Gastrocnemius medialis (tissue), 4 donors: ENCODE data around the gene REXO5. TPM values are rescaled to one million over a fixed set of nuclear protein-coding genes. Genes with fewer than 3 reads are reported as not detected.

Experiments
- ATAC-seq, 2 donors: fragments of 150-250 bp; one replicate each; pipeline ENCODE4 v1.9.1; 2016
- DNase-seq, 2 donors: peaks; one replicate each; pipeline ENCODE4 v3.0.0-alpha.2; 2019
- H3K27ac ChIP-seq, 4 donors: fragments of 200-600 bp; sonication (generic); 1 replicate in 1 of 4; 2 replicates in 3 of 4; pipeline ENCODE4 v1.5.1; 2016 to 2018; ENCODE audit warnings: mild to moderate bottlenecking in 2 of 4, moderate library complexity in 1 of 4
- H3K27me3 ChIP-seq, 3 donors: fragments of 200-600 bp; sonication (generic) in 2 of 3; 1 replicate in 1 of 3; 2 replicates in 2 of 3; pipeline versions ENCODE4 v1.5.1 to v1.6.0; 2016 to 2019; ENCODE audit warnings: mild to moderate bottlenecking in 1 of 3, moderate library complexity in 1 of 3
- H3K36me3 ChIP-seq, 2 donors: fragments of 200-600 bp; sonication (generic) in 1 of 2; one replicate each; pipeline ENCODE4 v1.5.1; 2017 to 2018
- H3K4me1 ChIP-seq, 2 donors: fragments of 200-600 bp; sonication (generic) in 1 of 2; one replicate each; pipeline ENCODE4 v1.5.1; 2016 to 2017; ENCODE audit warnings: mild to moderate bottlenecking in 2 of 2
- H3K4me3 ChIP-seq, 4 donors: fragments of 200-600 bp; sonication (generic) in 3 of 4; 1 replicate in 1 of 4; 2 replicates in 3 of 4; pipeline ENCODE4 v1.5.1; 2016 to 2019; ENCODE audit warnings: mild to moderate bottlenecking in 2 of 4
- H3K9me3 ChIP-seq, 3 donors: fragments of 200-600 bp; sonication (generic) in 2 of 3; 1 replicate in 1 of 3; 2 replicates in 2 of 3; pipeline ENCODE4 v1.5.1; 2016 to 2019
- POLR2A ChIP-seq, 2 donors: fragments of 450-650 bp; IDR thresholded peaks; one replicate each; pipeline ENCODE4 v1.6.1; 2017; ENCODE audit warnings: antibody characterized with exemption in 2 of 2, mild to moderate bottlenecking in 2 of 2, moderate library complexity in 2 of 2
- in situ Hi-C, 4 donors: fragments of 200-750 bp; cut with MboI; loops; one replicate each; pipeline versions ENCODE4 v1.15.0 to v1.8.0; 2017; ENCODE audit warnings: low sequenced_read_pairs in 4 of 4
- intact Hi-C: fragments of 100-400 bp; cut with DNase I; formaldehyde crosslinking; loops from one replicate; pipeline ENCODE4 v1.15.1; 2023; ENCODE audit warnings: low total_unique reads
- total RNA-seq, 4 donors: library from RNA; depleted of rRNA; stranded (reverse); fragments of >200 nt; gene quantifications; one replicate each; pipeline versions ENCODE4 v1.1.0 to v1.2.3, GENCODE V29; 2016
- TF ChIP-seq, protein P1 (sequence below), 5 experiments: fragments of 450-650 bp in 3 of 5; fragments of 200-600 bp in 2 of 5; sonication (generic) in 2 of 5; IDR thresholded peaks in 4 of 5; conservative IDR thresholded peaks in 1 of 5; 1 replicate in 4 of 5; 2 replicates in 1 of 5; pipeline ENCODE4 v1.5.1; 2016 to 2019; ENCODE audit warnings: antibody characterized with exemption in 5 of 5, mild to moderate bottlenecking in 3 of 5, moderate library complexity in 3 of 5

REXO5 gene
- total RNA-seq, 4 donors from 2014 or later = 0.52 to 3.1 (median 1.6) TPM

DNA sequence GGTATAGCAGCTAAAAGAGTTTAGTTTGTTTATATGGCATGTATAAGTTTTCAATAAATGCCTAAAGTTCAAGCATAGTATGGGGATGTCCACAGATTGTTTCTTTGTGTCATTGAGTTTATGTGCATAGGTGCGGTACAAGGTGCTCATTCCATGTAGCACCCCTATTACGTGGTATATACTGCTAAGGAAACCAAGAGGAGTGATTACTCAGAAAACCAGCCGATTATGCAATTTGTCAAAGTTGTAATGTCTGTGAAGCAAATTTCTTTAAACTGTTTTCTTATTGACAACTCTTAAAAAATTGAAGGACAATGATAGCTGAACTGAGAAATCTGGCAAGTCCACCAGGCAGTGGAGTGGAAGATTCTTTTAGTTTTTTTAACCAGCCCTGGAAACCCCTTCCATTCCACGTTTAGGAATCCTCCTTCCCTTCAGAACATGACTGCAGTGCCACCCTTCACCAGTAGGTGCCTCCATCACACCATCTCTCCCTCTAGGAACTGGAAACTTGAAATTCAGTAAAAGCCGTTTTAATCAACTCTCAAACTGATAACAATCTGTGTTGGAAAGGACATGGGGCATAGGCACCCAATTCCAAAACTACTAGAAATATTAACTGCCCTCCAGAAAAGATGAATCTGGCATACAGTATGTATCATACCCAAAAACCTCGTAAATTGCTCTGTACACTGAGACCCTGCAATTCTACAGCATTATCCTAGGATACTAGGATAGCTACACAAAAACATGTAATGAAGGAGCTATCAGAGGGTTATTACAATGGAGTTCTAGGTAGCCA, 43.5 kb downstream of the REXO5 start:
- H3K9me3 ChIP-seq = no peaks in the 10 kb centered on the region
- no peak for TF ChIP-seq POLR2A (IDR thresholded peaks at IDR 0.05)
- TF ChIP-seq, protein P1, sequence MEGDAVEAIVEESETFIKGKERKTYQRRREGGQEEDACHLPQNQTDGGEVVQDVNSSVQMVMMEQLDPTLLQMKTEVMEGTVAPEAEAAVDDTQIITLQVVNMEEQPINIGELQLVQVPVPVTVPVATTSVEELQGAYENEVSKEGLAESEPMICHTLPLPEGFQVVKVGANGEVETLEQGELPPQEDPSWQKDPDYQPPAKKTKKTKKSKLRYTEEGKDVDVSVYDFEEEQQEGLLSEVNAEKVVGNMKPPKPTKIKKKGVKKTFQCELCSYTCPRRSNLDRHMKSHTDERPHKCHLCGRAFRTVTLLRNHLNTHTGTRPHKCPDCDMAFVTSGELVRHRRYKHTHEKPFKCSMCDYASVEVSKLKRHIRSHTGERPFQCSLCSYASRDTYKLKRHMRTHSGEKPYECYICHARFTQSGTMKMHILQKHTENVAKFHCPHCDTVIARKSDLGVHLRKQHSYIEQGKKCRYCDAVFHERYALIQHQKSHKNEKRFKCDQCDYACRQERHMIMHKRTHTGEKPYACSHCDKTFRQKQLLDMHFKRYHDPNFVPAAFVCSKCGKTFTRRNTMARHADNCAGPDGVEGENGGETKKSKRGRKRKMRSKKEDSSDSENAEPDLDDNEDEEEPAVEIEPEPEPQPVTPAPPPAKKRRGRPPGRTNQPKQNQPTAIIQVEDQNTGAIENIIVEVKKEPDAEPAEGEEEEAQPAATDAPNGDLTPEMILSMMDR (IDR thresholded peaks at IDR 0.05 in 4 of 5, conservative IDR thresholded peaks at IDR 0.05 in 1 of 5) = peak; percentile 89 to 96 (median 96)
- in situ Hi-C loops = loop anchor here in 3 of 4 donors (5.0 to 25.0 kb wide), 5 partner anchors 65 to 438 kb away; partner anchors contain the start of gene CRYM (in 1 of the 3)
- peaks cover 23 to 42% of the 10 kb centered on the region in 2 donors for H3K4me1 ChIP-seq
- no peak overlapping the region for H3K4me3 ChIP-seq
- DNase-seq = peak in 1 of 2 donors; percentile 42
- peak overlapping the region in 3 of 4 donors; percentile 38 to 75 (median 72) for H3K27ac ChIP-seq
- ATAC-seq = peak in 1 of 2 donors; percentile 43
- intact Hi-C loops = loop anchor here (1.0 kb wide), 1 partner anchor 234 kb away; no protein-coding TSS in a partner anchor
- H3K27me3 ChIP-seq = no peaks in the 10 kb centered on the region
- H3K36me3 ChIP-seq = no peaks in the 10 kb centered on the region

DNA sequence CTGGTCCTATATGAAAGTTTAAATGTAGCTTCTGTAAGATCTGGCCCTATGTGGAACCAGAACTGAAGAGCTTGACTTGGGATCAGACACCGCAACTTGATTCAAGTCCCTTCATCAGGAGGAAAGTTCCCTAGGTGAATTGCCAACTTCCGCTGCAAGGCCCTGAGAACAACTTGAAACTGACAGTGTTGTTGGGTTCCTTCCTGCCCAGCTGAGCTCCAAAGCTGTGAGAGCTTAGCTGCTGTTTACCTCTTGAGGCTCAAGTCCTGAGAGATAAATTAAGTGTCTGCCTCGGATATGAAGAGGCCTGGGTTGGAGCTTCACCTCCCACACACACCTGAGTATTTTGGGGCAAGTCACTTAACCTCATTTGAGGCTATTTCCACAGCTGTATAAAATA, 44.7 kb downstream of the REXO5 start:
- DNase-seq = peak in 1 of 2 donors; percentile 34
- in situ Hi-C loops (loop anchor here in 3 of 4 donors (5.0 to 25.0 kb wide), 5 partner anchors 64 to 436 kb away; partner anchors contain the start of gene CRYM (in 1 of the 3)), intact Hi-C loops (loop anchor here (1.0 kb wide), 2 partner anchors 48 to 232 kb away; no protein-coding TSS in a partner anchor)
- Histone ChIP-seq H3K27me3 (no peaks in the 10 kb centered on the region), H3K4me3 (no peak overlapping the region), H3K36me3 (no peaks in the 10 kb centered on the region), H3K9me3 (no peaks in the 10 kb centered on the region), H3K4me1 (peaks cover 23 to 42% of the 10 kb centered on the region in 2 donors), H3K27ac (peak overlapping the region; percentile 38 to 75 (median 70))
- ATAC-seq = peak; percentile 13 to 35
- TF ChIP-seq POLR2A (IDR thresholded peaks at IDR 0.05) = no peak
- TF ChIP-seq, protein P1 (IDR thresholded peaks at IDR 0.05 in 4 of 5, conservative IDR thresholded peaks at IDR 0.05 in 1 of 5) = no peak

DNA sequence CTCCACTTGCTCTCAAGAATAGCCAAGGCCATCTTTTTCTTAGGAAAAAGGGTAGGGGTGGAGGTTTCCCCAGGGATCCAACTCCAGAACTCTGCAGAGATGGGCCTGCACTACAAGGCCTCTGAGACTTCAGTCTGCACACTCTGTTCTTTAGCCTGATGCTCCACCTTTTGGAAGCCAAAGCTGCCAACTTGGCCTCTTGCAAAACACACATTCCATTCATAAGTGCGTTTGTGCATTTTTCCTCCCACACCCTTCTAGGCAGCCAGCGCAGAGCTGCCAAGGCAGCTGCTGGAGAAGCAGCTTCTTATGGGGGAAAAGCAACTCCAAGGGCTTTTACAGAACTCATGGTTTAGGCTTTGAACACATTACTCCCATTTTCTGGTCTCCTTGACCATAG, 45.3 kb downstream of the REXO5 start:
- in situ Hi-C loops (loop anchor here in 3 of 4 donors (5.0 to 25.0 kb wide), 5 partner anchors 63 to 436 kb away; partner anchors contain the start of gene CRYM (in 1 of the 3)), intact Hi-C loops (loop anchor here (1.0 kb wide), 1 partner anchor 48 kb away; no protein-coding TSS in a partner anchor)
- H3K36me3 ChIP-seq = no peaks in the 10 kb centered on the region
- DNase-seq (peak; percentile 66 to 87), ATAC-seq (peak; percentile 93 to 95)
- H3K27me3 ChIP-seq = no peaks in the 10 kb centered on the region
- no peak overlapping the region for H3K4me3 ChIP-seq
- H3K9me3 ChIP-seq = no peaks in the 10 kb centered on the region
- peak overlapping the region; percentile 46 to 75 (median 70) for H3K27ac ChIP-seq
- H3K4me1 ChIP-seq = peaks cover 23 to 37% of the 10 kb centered on the region in 2 donors
- TF ChIP-seq, protein P1 (IDR thresholded peaks at IDR 0.05 in 4 of 5, conservative IDR thresholded peaks at IDR 0.05 in 1 of 5) = no peak
- TF ChIP-seq POLR2A (IDR thresholded peaks at IDR 0.05) = peak in 1 of 2 donors; percentile 9

DNA sequence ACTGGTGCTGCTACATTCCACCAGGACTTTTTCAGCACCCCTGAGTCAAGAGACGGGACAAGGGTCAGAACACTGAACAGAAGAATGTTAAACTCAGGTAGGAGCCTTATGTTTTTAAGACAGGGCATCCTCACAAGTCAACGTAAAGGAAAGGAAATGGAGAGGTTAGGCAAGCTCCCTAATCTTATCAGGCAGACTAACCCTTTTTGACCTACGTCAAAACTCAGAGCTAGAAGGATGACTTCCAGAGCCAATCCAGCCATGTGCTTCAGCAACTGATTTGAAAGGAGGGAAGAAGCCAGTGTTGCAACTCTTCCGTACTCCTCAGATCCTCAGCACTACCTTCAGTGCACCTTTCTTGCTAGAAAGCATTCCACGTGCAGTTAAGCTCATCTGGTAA, 46.8 kb downstream of the REXO5 start:
- Histone ChIP-seq H3K27me3 (no peaks in the 10 kb centered on the region), H3K9me3 (no peaks in the 10 kb centered on the region), H3K27ac (peak overlapping the region; percentile 8 to 72 (median 24)), H3K4me1 (peaks cover 23 to 35% of the 10 kb centered on the region in 2 donors), H3K4me3 (no peak overlapping the region), H3K36me3 (peaks cover 0 to 8% of the 10 kb centered on the region in 2 donors)
- no peak for ATAC-seq
- intact Hi-C loops = no loop called here
- no peak for DNase-seq
- in situ Hi-C loops = loop anchor here in 3 of 4 donors (5.0 to 25.0 kb wide), 5 partner anchors 62 to 434 kb away; partner anchors contain the start of gene CRYM (in 1 of the 3)
- TF ChIP-seq POLR2A (IDR thresholded peaks at IDR 0.05) = no peak
- TF ChIP-seq, protein P1 (IDR thresholded peaks at IDR 0.05 in 4 of 5, conservative IDR thresholded peaks at IDR 0.05 in 1 of 5) = no peak
